Measurements from ENCODE around the gene SCRN2. TPM values are rescaled to one million over a fixed set of nuclear protein-coding genes. Genes with fewer than 3 reads are reported as not detected.

The SCRN2 gene
- total and polyA plus RNA-seq, 2 experiments from 2014 or later: 40.6 to 45.5 TPM

DNA sequence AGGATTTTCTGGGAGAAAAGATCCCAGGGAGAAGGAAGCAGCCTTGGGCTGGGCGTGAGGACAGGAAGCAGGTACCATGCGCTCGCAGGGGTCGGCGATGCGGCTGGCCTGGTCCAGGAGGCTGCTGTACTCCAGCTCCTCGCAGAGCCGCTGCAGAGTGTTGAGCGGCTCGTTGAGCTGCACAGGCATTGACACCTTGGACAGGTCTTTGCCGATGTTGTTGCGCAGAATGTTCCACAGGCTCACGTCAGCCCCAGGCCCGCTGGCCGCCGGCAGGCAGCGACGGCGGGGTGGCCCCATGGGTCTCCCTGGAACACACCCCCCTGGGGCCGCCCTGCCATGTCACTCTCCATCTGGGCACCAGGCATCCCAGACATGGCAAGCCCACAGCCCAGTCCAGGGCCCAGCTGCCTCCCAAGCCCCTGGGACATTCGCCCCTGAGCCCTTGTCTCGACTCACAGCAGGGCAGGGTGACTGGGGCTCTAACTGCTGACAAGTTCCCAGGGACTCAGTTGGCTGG, 27.5 kb downstream of the SCRN2 start:
- no peak overlapping the region for H3K4me2 ChIP-seq
- H3K36me3 ChIP-seq (ENCODE audit: insufficient read depth): no peaks in the 10 kb centered on the region
- no peak for ATAC-seq

More for the DNA sequence above, 27.5 kb downstream of the SCRN2 start:
- no peak for DNase-seq (ENCODE audit: low spot score)
- peaks cover 7% of the 10 kb centered on the region; the same call in 1 of the 3 replicates for H3K36me3 Mint-ChIP-seq (ENCODE audit: low read depth)
- Histone ChIP-seq H3K27me3 (ENCODE audit: insufficient read depth) (no peaks in the 10 kb centered on the region), H3F3A (replicated peaks; ENCODE audit: low read depth) (no peaks in the 10 kb centered on the region), H3K27ac (ENCODE audit: low read depth) (no peak overlapping the region), H2AFZ (no peak overlapping the region), H3K79me2 (replicated peaks; ENCODE audit: insufficient read depth) (no peaks in the 10 kb centered on the region), H3K4me3 (no peak overlapping the region), H3K4me1 (ENCODE audit: insufficient read depth) (no peaks in the 10 kb centered on the region), H4K20me1 (replicated peaks; ENCODE audit: insufficient read depth) (no peaks in the 10 kb centered on the region), H3K9me2 (ENCODE audit: insufficient read depth) (no peaks in the 10 kb centered on the region)
- H3K9me3 Mint-ChIP-seq: no peaks in the 10 kb centered on the region; the same call in 2 of the 3 replicates
- H3K4me3 Mint-ChIP-seq: no peak overlapping the region
- H3K27me3 Mint-ChIP-seq (ENCODE audit: insufficient read depth, low read depth, poor library complexity): peaks cover 2% of the 10 kb centered on the region
- H3K4me1 Mint-ChIP-seq: peaks cover 7% of the 10 kb centered on the region; the same call in 2 of the 3 replicates
- H3K27ac Mint-ChIP-seq: no peak overlapping the region
- TF ChIP-seq ZNF462 (CRISPR knock-in tag; IDR thresholded peaks at IDR 0.05): no peak
- TF ChIP-seq EZH2 (IDR thresholded peaks at IDR 0.05; ENCODE audit: low read depth, unreplicated experiment): no peak
- TF ChIP-seq ETS1 (IDR thresholded peaks at IDR 0.05): no peak
- no peak for TF ChIP-seq STAT1 (IDR thresholded peaks at IDR 0.05; ENCODE audit: unreplicated experiment)
- no peak for TF ChIP-seq JUNB (IDR thresholded peaks at IDR 0.05; ENCODE audit: unreplicated experiment)
- no peak for TF ChIP-seq ZNF114 (CRISPR knock-in tag; IDR thresholded peaks at IDR 0.05)
- TF ChIP-seq NANOG (IDR thresholded peaks at IDR 0.05; ENCODE audit: borderline replicate concordance): no peak
- TF ChIP-seq, protein P1, sequence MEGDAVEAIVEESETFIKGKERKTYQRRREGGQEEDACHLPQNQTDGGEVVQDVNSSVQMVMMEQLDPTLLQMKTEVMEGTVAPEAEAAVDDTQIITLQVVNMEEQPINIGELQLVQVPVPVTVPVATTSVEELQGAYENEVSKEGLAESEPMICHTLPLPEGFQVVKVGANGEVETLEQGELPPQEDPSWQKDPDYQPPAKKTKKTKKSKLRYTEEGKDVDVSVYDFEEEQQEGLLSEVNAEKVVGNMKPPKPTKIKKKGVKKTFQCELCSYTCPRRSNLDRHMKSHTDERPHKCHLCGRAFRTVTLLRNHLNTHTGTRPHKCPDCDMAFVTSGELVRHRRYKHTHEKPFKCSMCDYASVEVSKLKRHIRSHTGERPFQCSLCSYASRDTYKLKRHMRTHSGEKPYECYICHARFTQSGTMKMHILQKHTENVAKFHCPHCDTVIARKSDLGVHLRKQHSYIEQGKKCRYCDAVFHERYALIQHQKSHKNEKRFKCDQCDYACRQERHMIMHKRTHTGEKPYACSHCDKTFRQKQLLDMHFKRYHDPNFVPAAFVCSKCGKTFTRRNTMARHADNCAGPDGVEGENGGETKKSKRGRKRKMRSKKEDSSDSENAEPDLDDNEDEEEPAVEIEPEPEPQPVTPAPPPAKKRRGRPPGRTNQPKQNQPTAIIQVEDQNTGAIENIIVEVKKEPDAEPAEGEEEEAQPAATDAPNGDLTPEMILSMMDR (conservative IDR thresholded peaks at IDR 0.05; ENCODE audit: low read depth in 2 of 2): no peak
- no peak for TF ChIP-seq EZH2phosphoT487 (IDR thresholded peaks at IDR 0.05; ENCODE audit: unreplicated experiment)
- TF ChIP-seq CREB1 (CRISPR knock-in tag; IDR thresholded peaks at IDR 0.05; ENCODE audit: low read depth): no peak
- no peak for TF ChIP-seq POLR2AphosphoS5 (IDR thresholded peaks at IDR 0.05; ENCODE audit: low read depth)
